Measurements from ENCODE around the gene PRSS1.

DNA sequence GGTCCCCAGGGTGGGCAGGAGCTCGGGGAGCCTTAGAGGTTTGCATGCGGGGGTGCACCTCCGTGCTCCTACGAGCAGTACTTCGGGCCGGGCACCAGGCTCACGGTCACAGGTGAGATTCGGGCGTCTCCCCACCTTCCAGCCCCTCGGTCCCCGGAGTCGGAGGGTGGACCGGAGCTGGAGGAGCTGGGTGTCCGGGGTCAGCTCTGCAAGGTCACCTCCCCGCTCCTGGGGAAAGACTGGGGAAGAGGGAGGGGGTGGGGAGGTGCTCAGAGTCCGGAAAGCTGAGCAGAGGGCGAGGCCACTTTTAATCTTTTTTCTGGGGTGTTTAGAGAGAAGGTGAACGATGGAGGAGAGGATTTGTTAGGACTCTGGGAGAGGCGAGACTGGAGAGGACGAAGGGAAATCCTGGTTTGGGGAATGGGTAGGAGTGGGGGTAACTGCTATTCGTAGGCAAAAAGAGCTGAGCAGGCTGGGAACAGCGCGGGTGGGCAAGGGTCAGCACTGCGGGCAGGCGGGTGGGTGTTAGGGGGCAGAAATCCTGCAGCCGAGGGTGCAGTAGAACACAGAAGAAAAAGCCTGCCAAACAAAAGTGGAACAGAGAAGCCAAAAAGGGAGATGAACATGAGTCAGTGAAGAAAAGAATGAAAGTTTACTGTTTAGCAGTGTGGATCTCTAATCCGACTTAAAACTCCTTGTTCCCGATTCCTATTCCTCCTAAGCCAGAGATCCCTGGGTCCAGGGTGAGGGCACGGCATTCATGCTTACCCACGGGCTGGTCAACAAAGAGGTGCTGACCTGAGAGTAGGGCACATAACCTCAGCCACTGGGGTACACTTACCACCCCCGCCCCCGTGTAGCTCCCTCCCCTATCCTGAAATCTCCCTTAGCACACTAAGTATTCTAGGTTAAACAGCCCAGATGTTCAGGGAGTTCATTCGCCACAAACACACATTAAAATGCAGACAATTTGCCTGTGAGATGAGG, 48.4 kb downstream of the PRSS1 start:
- TF ChIP-seq, protein P1, sequence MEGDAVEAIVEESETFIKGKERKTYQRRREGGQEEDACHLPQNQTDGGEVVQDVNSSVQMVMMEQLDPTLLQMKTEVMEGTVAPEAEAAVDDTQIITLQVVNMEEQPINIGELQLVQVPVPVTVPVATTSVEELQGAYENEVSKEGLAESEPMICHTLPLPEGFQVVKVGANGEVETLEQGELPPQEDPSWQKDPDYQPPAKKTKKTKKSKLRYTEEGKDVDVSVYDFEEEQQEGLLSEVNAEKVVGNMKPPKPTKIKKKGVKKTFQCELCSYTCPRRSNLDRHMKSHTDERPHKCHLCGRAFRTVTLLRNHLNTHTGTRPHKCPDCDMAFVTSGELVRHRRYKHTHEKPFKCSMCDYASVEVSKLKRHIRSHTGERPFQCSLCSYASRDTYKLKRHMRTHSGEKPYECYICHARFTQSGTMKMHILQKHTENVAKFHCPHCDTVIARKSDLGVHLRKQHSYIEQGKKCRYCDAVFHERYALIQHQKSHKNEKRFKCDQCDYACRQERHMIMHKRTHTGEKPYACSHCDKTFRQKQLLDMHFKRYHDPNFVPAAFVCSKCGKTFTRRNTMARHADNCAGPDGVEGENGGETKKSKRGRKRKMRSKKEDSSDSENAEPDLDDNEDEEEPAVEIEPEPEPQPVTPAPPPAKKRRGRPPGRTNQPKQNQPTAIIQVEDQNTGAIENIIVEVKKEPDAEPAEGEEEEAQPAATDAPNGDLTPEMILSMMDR (IDR thresholded peaks at IDR 0.05), result no peak
- TF ChIP-seq POLR2A (IDR thresholded peaks at IDR 0.05), result no peak

Data from uterus (tissue), 2 donors.